HG03354 (cell line): ENCODE data around the gene PLAC1.

Experiments used
- ATAC-seq: cut with Tn5 transposase; IDR thresholded peaks from one replicate; pipeline ENCODE4 v1.9.1; 2021; ENCODE audit warnings: mild to moderate bottlenecking; ENCODE audit not compliant: unreplicated experiment, poor library complexity, severe bottlenecking

The PLAC1 gene

GRCh38 chrX:134548257-134549201, 109.7 kb downstream of the PLAC1 start:
- ATAC-seq, result peak; percentile 44

- ATAC-seq, result no peak
Measured at GRCh38 chrX:134547047-134547679, 111.1 kb downstream of the PLAC1 start.

- ATAC-seq, result no peak
Measured at GRCh38 chrX:134546187-134546586, 112.1 kb downstream of the PLAC1 start.

GRCh38 chrX:134545510-134545909, 112.8 kb downstream of the PLAC1 start:
- ATAC-seq, result no peak

- ATAC-seq, result no peak
Measured at GRCh38 chrX:134544513-134545151, 113.6 kb downstream of the PLAC1 start.

- no peak for ATAC-seq
Measured at GRCh38 chrX:134544135-134544512, 114.1 kb downstream of the PLAC1 start.

- ATAC-seq, result no peak
Measured at GRCh38 chrX:134543288-134543687, 115.0 kb downstream of the PLAC1 start.

GRCh38 chrX:134542485-134542884, 115.8 kb downstream of the PLAC1 start:
- peak; percentile 63 for ATAC-seq

GRCh38 chrX:134541906-134542305, 116.4 kb downstream of the PLAC1 start:
- no peak for ATAC-seq

GRCh38 chrX:134538316-134538715, 120.0 kb downstream of the PLAC1 start:
- no peak for ATAC-seq

- ATAC-seq, result no peak
Measured at GRCh38 chrX:134537179-134537955, 120.9 kb downstream of the PLAC1 start.

GRCh38 chrX:134533952-134534351, 124.3 kb downstream of the PLAC1 start:
- no peak for ATAC-seq

GRCh38 chrX:134533352-134533751, 124.9 kb downstream of the PLAC1 start:
- ATAC-seq, result no peak

- ATAC-seq, result no peak
Measured at GRCh38 chrX:134530845-134531244, 127.4 kb downstream of the PLAC1 start.

- no peak for ATAC-seq
Measured at GRCh38 chrX:134529481-134529880, 128.8 kb downstream of the PLAC1 start.

GRCh38 chrX:134528960-134529359, 129.3 kb downstream of the PLAC1 start:
- no peak for ATAC-seq

- no peak for ATAC-seq
Measured at GRCh38 chrX:134526399-134526798, 131.9 kb downstream of the PLAC1 start.

GRCh38 chrX:134525086-134525792, 133.0 kb downstream of the PLAC1 start:
- ATAC-seq, result no peak

GRCh38 chrX:134524181-134524580, 134.1 kb downstream of the PLAC1 start:
- no peak for ATAC-seq
